GM21737 (cell line): ENCODE data around the gene HTRA1.

Source experiments
- ATAC-seq: cut with Tn5 transposase; IDR thresholded peaks from one replicate; pipeline ENCODE4 v1.9.1; 2021; ENCODE audit warnings: mild to moderate bottlenecking, moderate library complexity; ENCODE audit not compliant: unreplicated experiment

The HTRA1 gene

DNA sequence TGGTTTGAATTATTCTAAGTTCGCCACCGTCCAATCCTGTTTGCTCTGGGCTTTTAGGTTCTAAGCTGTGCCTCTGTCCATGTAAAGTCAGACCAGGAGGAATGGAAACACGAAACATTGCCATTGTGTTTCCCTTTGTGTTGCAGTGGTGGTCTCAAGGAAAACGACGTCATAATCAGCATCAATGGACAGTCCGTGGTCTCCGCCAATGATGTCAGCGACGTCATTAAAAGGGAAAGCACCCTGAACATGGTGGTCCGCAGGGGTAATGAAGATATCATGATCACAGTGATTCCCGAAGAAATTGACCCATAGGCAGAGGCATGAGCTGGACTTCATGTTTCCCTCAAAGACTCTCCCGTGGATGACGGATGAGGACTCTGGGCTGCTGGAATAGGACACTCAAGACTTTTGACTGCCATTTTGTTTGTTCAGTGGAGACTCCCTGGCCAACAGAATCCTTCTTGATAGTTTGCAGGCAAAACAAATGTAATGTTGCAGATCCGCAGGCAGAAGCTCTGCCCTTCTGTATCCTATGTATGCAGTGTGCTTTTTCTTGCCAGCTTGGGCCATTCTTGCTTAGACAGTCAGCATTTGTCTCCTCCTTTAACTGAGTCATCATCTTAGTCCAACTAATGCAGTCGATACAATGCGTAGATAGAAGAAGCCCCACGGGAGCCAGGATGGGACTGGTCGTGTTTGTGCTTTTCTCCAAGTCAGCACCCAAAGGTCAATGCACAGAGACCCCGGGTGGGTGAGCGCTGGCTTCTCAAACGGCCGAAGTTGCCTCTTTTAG, 52.9 kb downstream of the HTRA1 start:
- ATAC-seq, result no peak

DNA sequence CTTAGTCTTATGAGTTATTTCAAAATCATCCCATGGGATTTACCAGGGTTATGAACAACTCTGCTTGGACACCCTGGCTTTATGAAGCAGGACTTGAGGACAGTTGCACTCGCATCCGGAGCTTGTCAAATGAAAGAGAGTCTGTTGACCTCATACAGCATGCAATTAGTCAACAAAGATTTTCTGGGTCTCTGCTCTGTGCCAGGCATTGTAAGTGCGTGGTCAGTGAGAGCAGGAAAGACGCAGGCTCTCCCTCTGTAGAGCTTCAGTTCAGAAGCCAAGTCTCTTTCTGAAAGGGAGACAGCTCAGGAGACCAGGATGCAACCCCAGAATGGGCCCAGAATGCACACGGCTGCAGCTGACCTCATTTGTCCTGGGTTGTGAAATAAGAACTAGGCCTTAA, 53.7 kb downstream of the HTRA1 start:
- ATAC-seq, result no peak

DNA sequence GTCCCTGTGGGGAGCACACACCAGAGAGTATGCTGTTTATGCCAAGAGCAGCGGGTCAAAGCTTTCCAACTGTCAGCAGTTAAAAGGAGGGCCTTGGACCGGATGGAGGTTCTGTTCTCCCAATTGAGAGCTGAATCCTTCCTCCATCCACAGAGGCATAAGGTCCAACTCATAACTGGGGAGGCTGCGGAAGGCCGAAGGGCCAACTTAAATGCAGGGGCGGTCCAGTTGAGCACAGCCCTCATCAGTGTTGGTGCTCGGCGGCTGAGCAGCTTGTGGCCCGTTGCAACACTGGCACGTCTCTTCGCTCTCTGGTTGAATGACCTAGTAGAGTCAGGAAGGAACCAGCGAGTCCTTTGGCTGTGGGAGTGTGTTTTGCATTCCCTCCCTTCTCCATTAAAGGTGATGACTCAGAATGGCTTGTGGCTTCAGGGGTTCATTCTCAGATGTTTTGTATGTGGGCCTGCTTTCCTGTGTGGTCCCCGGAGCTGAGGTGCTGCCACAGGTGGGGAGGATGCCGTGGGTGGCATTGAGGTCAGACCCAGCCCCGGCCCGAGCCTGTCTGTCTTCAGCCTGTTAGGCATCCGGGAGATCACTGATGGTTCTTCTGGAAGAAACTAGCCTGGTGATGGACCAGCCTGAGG, 54.4 kb downstream of the HTRA1 start:
- ATAC-seq, result no peak

DNA sequence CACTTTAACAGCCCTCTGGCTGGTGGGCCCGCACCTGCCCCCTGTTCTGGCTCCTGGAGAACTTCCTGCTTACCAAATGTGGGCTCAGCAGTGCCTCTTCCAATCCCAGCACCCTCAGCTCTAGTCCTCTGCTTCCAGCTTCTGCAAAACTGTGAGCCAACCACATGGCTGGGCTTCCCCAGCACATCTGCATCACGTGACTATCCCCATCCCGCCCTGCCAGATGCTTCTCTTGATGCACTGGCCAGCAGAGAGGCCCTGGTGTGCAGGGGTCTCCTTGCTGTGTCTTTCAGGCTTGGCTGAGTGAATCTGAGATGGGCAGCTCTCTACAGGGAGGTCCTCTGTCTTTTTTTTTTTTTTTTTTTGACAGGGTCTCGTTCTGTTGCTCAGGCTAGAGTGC, 55.4 kb downstream of the HTRA1 start:
- ATAC-seq, result no peak

DNA sequence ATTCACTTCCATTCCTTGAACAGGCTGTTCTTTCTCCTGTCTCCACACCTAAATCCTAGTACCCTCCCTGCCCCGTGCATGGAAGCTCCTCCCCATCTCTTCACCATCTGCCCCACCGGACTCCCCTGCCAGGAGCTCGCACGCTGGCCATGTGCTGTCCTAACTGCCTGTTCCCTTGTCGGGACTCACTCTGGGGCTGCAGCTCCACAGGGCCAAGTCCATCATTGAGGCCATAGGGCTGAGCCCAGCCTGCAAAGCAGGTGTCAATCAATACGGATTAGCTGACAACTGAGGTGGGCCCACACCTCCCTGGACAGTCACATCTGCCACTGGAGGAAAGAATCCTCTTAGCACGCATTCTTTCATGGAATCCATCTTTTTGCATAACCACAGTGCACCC, 57.8 kb downstream of the HTRA1 start:
- no peak for ATAC-seq

DNA sequence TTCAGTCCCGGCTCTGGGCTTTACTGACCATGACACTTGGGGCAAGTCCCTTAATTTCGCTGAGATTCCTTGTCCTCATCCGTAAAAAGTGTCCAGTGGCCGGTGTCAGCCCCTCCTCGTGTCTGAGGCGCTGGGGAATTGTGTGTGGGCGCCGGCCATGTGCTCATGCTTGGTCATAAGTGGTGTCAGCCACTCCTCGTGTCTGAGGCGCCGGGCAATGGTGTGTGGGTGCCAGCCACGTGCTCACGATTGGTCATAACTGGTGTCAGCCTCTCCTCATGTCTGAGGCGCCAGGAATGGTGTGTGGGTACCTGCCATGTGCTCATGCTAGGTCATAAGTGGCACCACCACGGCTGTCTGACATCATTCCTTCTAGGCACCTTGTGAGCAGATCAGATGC, 58.5 kb downstream of the HTRA1 start:
- no peak for ATAC-seq

DNA sequence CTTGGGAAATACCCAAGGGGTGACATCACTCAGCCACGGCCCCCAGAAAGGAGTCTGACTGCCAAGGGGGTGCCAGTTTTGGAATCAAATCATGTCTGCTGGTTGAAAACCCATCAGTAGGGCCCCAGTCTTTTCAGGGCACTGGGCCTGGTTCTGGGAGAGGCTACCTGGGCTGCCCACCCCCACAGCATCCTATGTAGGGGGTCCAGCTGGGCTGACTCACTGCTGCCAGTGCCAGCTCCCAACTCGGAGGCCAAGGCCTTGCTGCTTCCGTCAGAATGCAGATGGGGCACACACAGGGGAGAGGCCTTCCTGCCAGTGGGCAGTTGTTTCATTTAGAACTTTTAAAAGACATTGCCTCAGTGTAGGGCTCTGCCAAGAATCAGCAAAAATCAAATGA, 59.7 kb downstream of the HTRA1 start:
- ATAC-seq, result no peak

DNA sequence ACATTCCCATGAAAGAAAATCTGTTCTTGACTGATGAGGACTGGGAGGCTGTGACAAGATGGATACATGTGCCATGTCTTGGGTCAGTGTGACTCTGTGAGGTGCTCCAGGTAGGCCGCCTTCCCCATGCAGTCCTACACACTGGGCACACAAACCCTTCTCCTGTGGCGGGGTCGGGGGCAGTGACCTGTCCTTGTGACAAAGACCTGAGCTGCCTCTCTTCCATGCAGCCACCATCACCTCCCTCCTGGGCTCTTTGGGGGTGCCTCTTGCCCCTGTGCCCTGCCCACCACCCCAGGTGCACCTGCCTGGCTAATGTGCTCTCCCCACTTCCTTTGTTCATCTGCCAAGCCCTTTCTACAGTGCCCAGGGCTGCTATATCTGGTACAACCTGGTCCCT, 63.5 kb downstream of the HTRA1 start:
- no peak for ATAC-seq

DNA sequence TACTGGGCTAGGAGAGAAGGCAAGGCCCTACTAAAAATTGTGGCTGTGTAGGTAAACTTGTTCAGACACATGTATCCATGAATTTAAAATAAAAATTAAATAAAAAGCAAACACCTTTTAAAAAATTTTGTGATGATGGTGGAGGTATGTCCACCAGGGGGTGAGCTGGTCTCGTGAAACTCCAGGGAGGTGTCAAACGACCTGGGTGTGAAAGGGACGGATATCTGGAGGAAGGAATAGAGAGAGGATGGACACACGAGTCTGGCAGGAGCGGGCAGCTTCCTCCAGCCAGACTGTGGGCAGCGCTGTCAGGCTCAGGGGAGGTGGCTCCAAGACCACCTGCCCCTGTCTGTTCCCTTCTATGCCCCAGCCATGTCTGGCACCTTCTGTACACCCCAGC, 64.4 kb downstream of the HTRA1 start:
- no peak for ATAC-seq

DNA sequence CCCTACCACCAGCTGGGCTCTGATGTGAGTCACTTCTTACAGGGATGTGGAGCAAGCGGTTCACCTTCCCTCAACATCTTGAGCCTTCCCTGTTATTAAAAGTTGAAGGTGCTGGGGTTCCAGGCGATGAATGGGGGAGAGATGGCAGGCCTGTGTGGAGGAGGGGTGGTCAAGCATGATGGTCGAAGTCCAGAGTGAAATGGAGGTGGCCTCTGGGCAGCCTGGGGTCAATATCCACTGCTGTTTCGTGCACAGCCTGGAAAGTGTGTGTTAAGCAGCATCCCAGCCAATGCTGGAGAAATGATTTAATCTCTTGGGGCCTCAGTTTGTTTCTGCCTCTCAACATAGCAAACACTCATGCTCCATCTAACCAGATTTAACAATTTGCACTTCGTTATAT, 65.5 kb downstream of the HTRA1 start:
- ATAC-seq, result no peak

DNA sequence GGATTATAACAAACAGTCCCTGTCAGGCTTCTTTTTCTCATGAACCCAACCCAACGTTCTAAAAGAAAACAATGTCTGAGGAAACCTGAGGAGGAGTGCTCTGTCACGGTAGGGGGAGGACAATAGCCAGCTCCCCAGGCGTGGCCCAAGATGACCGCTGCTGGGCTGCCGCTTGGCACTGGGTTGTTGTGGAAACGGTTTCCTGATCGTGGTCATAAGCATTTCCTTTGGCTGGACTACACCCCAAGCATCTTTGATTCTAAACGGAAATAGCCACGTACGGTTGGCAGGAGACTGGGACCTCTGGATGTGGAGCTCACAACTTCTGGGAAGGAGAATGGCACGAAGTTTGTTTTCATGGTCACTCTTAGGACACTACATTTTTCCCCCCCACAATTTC, 68.8 kb downstream of the HTRA1 start:
- ATAC-seq, result no peak

DNA sequence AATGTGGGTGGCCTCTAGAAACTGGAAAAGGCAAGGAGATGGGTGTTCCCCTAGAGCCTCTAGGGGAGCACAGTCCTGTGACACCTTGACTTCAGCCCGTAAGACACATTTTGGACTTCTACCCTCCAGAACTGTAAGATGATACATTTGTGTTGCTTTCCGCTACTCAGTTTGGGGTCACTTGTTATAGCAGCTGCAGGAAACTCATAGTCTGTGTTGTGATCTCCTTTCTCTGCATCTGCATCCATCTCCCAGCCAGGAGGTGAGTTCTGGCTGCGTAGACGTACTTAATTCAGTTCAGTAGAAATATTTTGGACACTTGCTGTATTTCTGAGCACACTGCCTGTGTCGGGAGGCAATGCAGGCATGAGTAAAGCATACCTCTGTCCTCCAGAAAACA, 69.9 kb downstream of the HTRA1 start:
- ATAC-seq, result no peak

DNA sequence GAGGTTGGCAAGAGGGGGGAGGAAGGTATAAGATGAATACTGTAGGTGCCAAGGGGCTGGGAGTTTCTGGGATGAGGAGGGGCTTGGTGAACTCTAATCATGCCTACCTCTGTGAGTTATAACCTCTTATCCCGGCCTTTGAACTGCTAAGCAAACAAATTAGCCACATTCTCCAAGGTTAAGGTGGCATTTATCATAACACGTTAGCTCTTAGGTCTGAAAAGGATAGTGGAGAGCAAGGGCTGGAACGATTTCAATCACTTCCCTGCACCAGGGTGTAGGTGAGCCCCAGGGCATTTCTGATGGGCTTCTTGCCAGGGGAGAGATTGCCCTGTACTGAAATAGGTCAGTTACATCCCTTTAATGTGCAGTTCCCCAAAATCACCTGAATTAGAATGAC, 70.6 kb downstream of the HTRA1 start:
- no peak for ATAC-seq

DNA sequence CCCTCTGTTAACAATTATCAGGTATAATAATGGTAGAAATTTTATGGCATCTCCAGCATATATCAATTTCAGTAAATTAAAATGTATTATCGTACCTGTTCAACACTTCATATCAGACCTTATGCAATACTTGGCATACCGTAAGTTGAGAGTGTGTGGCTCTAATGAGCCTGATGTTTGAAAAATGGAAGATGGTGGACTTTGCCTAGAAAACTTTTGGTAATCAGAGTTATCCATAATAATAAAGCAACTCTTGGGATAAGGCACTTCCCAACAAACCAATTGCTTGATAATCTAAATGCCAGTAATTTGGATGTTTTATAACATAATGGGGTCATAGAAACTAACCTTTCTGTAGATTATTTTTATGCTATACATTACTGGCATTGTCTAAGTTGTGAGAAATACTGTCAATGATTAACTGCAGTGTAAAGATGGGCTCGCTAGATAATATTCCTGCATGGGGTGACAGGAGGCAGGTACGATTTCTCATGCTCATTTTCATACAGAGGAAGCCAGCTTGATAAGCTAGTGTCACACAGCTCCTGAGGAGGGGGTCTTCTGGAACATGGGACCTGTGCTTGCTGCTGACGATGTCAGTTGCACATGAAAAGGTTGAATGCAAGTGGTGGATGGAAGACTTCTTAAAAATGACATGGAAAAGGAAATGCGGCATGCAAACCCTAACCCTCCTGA, 71.4 kb downstream of the HTRA1 start:
- no peak for ATAC-seq

DNA sequence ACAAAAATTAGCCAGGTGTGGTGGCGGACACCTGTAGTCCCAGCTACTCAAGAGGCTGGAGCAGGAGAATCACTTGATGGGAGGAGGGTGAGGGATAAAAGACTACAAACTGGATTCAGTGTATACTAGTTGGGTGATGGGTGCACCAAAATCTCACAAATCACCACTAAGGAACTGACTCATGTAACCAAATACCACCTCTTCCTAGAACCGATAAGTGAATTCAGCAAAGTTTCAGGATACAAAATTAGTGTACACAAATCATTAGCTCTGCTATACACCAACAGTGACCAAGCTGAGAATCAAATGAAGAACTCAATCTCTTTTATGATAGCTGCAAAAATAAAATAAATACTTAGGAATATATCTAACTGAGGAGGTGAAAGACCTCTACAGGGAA, 76.2 kb downstream of the HTRA1 start:
- no peak for ATAC-seq

DNA sequence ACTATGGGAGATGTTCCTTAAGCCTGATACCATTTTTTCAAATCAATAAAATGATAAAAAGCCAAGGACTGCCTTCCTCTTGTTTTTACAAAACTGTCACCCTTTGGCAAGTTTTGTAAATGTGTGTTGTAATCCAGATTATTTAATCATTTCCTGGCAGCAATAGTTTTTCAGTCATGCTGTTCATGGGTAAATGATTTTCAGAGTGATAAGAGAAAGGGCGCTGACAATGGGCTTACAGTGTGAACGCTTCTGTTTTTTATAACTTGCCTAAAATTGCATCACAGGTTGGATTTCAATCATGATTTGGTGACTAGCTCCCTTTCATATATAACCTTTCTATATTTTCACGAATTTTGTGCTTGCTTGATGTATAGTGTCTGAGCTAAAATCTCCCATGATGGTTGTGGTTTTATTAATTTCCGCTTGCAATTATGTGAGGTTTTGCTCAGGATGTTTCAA, 80.2 kb downstream of the HTRA1 start:
- ATAC-seq, result no peak

DNA sequence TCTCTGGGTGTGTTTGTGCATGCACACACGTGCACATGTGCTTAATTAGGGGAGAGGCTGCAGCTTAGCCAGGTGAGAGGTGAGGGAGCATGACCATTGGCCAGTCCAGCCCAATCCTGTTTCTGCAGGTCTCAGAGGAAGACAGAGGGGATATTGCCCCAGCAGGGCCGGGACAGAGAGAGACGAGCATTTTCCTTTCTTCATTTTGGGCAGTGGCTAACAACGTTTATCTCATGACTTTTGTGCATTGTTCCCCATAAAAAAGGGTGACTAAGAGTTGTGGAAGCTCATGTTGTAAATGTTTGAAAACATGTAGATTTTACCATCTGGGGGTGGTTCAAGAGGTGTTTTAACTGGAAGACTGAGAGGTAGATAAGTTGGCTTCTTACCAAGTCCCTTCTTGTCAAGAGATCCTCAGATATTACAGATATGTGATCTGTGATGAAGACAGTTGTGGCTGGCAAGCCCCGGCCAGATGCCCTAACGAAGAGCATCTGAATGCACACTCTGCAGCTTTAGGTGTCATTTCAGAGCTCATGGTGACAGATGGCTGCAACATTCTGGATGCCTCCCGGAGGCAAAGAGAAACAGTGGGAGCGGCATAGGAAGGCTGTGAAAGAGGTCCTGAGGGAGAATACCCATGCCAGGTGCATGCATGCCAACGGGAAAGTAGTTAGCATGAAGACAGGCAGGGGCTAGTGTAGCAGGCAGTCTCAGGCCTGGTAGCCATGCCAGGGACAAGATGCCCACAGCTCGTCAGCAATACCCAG, 82.5 kb downstream of the HTRA1 start:
- no peak for ATAC-seq

DNA sequence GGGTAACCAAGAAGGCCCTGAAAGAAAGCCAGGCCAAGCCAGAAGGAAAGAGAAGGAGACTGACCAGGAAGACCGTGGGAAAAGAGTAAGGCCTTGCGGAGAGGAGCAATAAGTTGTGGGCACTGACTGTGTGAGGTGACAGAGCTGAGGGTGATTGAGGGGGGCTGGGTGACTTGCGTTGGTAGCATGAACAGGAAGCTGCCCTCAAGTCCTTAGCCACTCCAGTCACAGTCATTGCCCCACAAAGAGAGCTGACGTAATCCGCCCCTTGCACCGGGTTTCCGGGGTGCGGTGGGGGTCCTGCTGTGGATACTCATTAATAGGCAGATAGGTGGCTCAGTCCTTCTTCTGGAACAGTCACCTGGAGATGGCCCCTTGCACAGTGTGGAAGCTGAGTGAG, 83.1 kb downstream of the HTRA1 start:
- no peak for ATAC-seq

DNA sequence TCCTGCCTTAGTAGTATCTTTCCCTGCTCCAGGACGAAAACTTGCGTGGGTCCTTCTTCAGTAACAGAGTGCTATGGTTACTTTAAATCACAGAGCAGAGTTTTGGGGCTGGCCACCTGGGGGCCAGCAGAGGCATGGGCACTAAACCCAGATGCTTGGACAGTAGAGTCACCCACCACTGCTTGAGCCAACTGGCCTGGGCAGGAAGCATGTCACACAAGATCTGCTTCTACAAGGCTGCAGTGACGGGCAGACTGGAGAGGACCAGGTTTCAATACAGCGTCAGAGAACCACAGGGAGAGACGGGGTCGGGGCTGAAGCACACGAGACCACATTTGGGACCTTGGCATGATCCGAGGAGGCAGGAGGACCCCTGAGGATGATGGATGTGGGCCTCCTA, 84.9 kb downstream of the HTRA1 start:
- ATAC-seq, result no peak

DNA sequence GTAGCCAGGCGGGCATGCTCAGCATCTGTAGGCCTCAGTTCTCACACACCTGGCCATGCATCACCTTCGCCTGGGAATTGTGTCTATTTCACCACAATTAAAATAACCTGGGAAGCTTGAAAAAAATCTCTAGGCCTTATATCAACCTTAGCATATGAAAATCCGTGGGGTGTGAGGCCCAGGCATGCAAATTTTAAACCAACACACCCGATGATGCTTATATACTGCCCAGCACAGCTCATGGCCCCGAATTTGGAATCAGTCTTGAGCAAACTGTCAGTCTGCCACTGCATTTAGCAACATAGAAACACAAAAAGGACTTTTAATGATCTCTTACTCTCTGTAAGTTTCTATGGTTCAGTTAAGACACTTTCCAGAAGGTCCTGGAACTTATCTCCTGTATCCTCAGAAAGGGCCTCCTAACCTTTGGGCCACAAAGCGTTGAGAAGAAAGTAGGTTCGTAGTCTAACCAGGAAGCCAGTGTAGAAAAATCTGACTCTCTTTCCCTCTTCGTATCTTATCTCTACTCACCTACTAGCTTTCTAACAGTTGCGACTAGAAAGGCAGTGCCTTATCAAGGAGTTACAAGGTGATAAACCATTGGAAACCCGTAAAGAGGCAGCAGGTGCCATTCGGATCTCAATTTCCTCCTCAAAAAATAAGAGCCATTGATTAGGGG, 87.2 kb downstream of the HTRA1 start:
- ATAC-seq, result no peak

DNA sequence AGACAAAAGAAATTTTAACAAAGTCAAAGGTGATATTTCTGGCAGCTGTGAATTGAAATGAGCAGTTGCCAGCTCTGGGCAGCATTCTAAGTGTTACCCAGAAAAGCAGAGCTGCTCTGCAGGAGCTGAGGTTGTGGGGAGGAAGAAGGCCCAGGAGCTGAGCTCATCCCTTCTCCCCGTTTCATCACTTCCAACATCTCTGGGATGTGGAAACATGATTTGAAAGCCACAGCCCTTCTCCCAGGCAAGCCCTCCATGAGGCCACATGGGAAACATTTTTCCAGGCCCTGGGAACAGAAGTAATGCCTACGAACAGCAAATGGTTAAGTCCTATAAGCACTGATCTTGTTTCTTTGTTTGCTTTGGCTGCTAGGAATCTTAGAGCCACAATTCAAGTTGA, 88.3 kb downstream of the HTRA1 start:
- no peak for ATAC-seq
